HepG2 (cell line): ENCODE data around the gene FOXE3.

Experiments used
- CEBPB ChIP-seq: IDR thresholded peaks from 2 replicates; pipeline ENCODE4 v1.6.1; 2011; ENCODE audit warnings: low read depth, low read length, improper control_type of control experiment, borderline replicate concordance
- ETV6 ChIP-seq: sonication (generic); formaldehyde crosslinking; conservative IDR thresholded peaks from 2 replicates; pipeline ENCODE4 v1.4.0; 2020; ENCODE audit warnings: missing genetic modification reagents
- FOXK2 ChIP-seq: fragments of 450-650 bp; IDR thresholded peaks from 2 replicates; pipeline ENCODE4 v1.6.1; 2016
- HCFC1 ChIP-seq: fragments of 150-350 bp; IDR thresholded peaks from 2 replicates; pipeline ENCODE4 v1.6.1; 2014; ENCODE audit warnings: low read depth, low read length
- POLR2AphosphoS2 ChIP-seq: IDR thresholded peaks from 2 replicates; pipeline ENCODE4 v1.6.1; 2011; ENCODE audit warnings: low read depth, low read length, improper control_type of control experiment
- POLR2AphosphoS5 ChIP-seq: IDR thresholded peaks from 2 replicates; pipeline ENCODE4 v1.6.1; 2012; ENCODE audit warnings: low read depth, low read length
- REST ChIP-seq, 2 experiments: IDR thresholded peaks; 2 replicates each; pipeline ENCODE4 v1.6.1; 2011 to 2012; ENCODE audit warnings: low read length in 2 of 2, borderline replicate concordance in 1 of 2, low read depth in 1 of 2, mild to moderate bottlenecking in 1 of 2, moderate library complexity in 1 of 2
- SNAI1 ChIP-seq: sonication (generic); formaldehyde crosslinking; IDR thresholded peaks from 2 replicates; pipeline ENCODE4 v1.5.0; 2020; ENCODE audit warnings: mild to moderate bottlenecking, missing genetic modification reagents, borderline replicate concordance
- SP1 ChIP-seq, 2 experiments: fragments of 450-650 bp in 1 of 2; sonication (generic) in 1 of 2; formaldehyde crosslinking in 1 of 2; IDR thresholded peaks; 2 replicates each; pipeline versions ENCODE4 v1.4.0 to v1.6.1; 2016 to 2020; ENCODE audit warnings: missing genetic modification reagents in 1 of 2
- ZNF121 ChIP-seq: sonication (generic); formaldehyde crosslinking; IDR thresholded peaks from 2 replicates; pipeline ENCODE4 v1.5.0; 2020; ENCODE audit warnings: mild to moderate bottlenecking, missing genetic modification reagents
- ZNF274 ChIP-seq: sonication (generic); formaldehyde crosslinking; IDR thresholded peaks from 2 replicates; pipeline ENCODE4 v1.5.1; 2020; ENCODE audit warnings: mild to moderate bottlenecking, missing genetic modification reagents
- ZNF3 ChIP-seq: IDR thresholded peaks from 2 replicates; pipeline ENCODE4 v1.7.0; 2017; ENCODE audit warnings: inconsistent platforms
- ZNF878 ChIP-seq: sonication (generic); formaldehyde crosslinking; IDR thresholded peaks from 2 replicates; pipeline ENCODE4 v1.8.1; 2023; ENCODE audit warnings: mild to moderate bottlenecking, missing genetic modification reagents, moderate library complexity
- TF ChIP-seq, protein P1 (sequence below), 2 experiments: fragments of 450-650 bp in 1 of 2; sonication (generic) in 1 of 2; formaldehyde crosslinking; IDR thresholded peaks; 2 replicates each; pipeline versions ENCODE4 v1.5.0 to v1.8.0; 2020 to 2022; ENCODE audit warnings: mild to moderate bottlenecking in 1 of 2, missing genetic modification reagents in 1 of 2

GRCh38 chr1:47409311-47410067 lies 6.6 kb upstream of the FOXE3 start:
- no peak for TF ChIP-seq ZNF274
- no peak for TF ChIP-seq SNAI1 (CRISPR knock-in tag)
- TF ChIP-seq HCFC1, result no peak
- TF ChIP-seq ETV6 (CRISPR knock-in tag), result no peak
- TF ChIP-seq CEBPB, result no peak
- TF ChIP-seq SP1 (IDR thresholded peaks at IDR 0.05), result no peak
- no peak for TF ChIP-seq SP1 (CRISPR knock-in tag; IDR thresholded peaks at IDR 0.05)
- no peak for TF ChIP-seq ZNF3 (CRISPR knock-in tag)
- TF ChIP-seq ZNF878 (CRISPR knock-in tag), result no peak
- no peak for TF ChIP-seq POLR2AphosphoS5
- no peak for TF ChIP-seq REST (IDR thresholded peaks at IDR 0.05; ENCODE audit: borderline replicate concordance in 1 of 2, low read depth in 1 of 2, low read length in 2 of 2)
- TF ChIP-seq ZNF121 (CRISPR knock-in tag), result no peak
- TF ChIP-seq, protein P1, sequence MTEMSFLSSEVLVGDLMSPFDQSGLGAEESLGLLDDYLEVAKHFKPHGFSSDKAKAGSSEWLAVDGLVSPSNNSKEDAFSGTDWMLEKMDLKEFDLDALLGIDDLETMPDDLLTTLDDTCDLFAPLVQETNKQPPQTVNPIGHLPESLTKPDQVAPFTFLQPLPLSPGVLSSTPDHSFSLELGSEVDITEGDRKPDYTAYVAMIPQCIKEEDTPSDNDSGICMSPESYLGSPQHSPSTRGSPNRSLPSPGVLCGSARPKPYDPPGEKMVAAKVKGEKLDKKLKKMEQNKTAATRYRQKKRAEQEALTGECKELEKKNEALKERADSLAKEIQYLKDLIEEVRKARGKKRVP (CRISPR knock-in tag; IDR thresholded peaks at IDR 0.05), result no peak
- no peak for TF ChIP-seq POLR2AphosphoS2
- no peak for TF ChIP-seq FOXK2
